Liver (tissue), 9 donors: ENCODE measurements around the gene PATJ. TPM values are rescaled to one million over a fixed set of nuclear protein-coding genes. Genes with fewer than 3 reads are reported as not detected.
"Not testable (repeated sequence)": the region's sequence is repeated elsewhere in the genome, so short reads cannot be mapped to it uniquely, and the experiment has no call there.

Source experiments
- DNase-seq: peaks from one replicate; pipeline ENCODE4 v3.0.0-alpha.2; 2017; ENCODE audit warnings: low spot score
- H3K27ac ChIP-seq, 2 donors: one replicate each; pipeline ENCODE4 v1.7.0; 2013; ENCODE audit warnings: inconsistent platforms in 2 of 2, low read length in 2 of 2, control low read depth in 1 of 2, low read depth in 1 of 2, mild to moderate bottlenecking in 1 of 2
- H3K27me3 ChIP-seq, 4 donors: one replicate each; pipeline versions ENCODE4 v1.6.1 to v1.7.0; 2013; ENCODE audit warnings: low read length in 3 of 4, inconsistent platforms in 1 of 4, mild to moderate bottlenecking in 1 of 4, moderate library complexity in 1 of 4; ENCODE audit not compliant: control insufficient read depth in 4 of 4, insufficient read depth in 4 of 4
- H3K36me3 ChIP-seq, 4 donors: one replicate each; pipeline versions ENCODE4 v1.6.1 to v1.7.0; 2013; ENCODE audit warnings: low read length in 3 of 4, mild to moderate bottlenecking in 3 of 4, low read depth in 1 of 4, moderate library complexity in 1 of 4; ENCODE audit not compliant: control insufficient read depth in 4 of 4, insufficient read depth in 3 of 4
- H3K4me1 ChIP-seq, 4 donors: one replicate each; pipeline versions ENCODE4 v1.6.1 to v1.7.0; 2013; ENCODE audit warnings: low read length in 3 of 4, mild to moderate bottlenecking in 3 of 4, moderate library complexity in 1 of 4; ENCODE audit not compliant: control insufficient read depth in 4 of 4, insufficient read depth in 4 of 4
- H3K4me3 ChIP-seq, 3 donors: one replicate each; pipeline versions ENCODE4 v1.6.1 to v1.7.0; 2013; ENCODE audit warnings: low read length in 3 of 3, control low read depth in 1 of 3, low read depth in 1 of 3, mild to moderate bottlenecking in 1 of 3
- H3K9ac ChIP-seq, 2 donors: one replicate each; pipeline ENCODE4 v1.7.0; 2013; ENCODE audit warnings: low read length in 2 of 2, mild to moderate bottlenecking in 2 of 2, moderate library complexity in 2 of 2, control low read depth in 1 of 2, low read depth in 1 of 2
- H3K9me3 ChIP-seq, 4 donors: one replicate each; pipeline versions ENCODE4 v1.6.1 to v1.7.0; 2013; ENCODE audit warnings: low read length in 3 of 4; ENCODE audit not compliant: control insufficient read depth in 4 of 4
- EGR1 ChIP-seq, 2 donors: IDR thresholded peaks; 2 replicates each; pipeline ENCODE4 v1.6.1; 2016 to 2018; ENCODE audit warnings: antibody characterized with exemption in 2 of 2, low read depth in 2 of 2
- FOXA1 ChIP-seq: IDR thresholded peaks from 2 replicates; pipeline ENCODE4 v1.6.1; 2016; ENCODE audit warnings: antibody characterized with exemption
- FOXA2 ChIP-seq: IDR thresholded peaks from 2 replicates; pipeline ENCODE4 v1.6.1; 2016; ENCODE audit warnings: antibody characterized with exemption
- GABPA ChIP-seq, 2 donors: IDR thresholded peaks in 1 of 2; conservative IDR thresholded peaks in 1 of 2; 2 replicates each; pipeline ENCODE4 v1.6.1; 2016; ENCODE audit warnings: antibody characterized with exemption in 2 of 2, mild to moderate bottlenecking in 1 of 2, moderate library complexity in 1 of 2
- HNF4A ChIP-seq, 2 donors: conservative IDR thresholded peaks; 2 replicates each; pipeline ENCODE4 v1.6.1; 2016; ENCODE audit warnings: antibody characterized with exemption in 2 of 2, mild to moderate bottlenecking in 2 of 2
- HNF4G ChIP-seq: IDR thresholded peaks from 2 replicates; pipeline ENCODE4 v1.6.1; 2016; ENCODE audit warnings: antibody characterized with exemption
- JUND ChIP-seq, 2 donors: IDR thresholded peaks; 2 replicates each; pipeline ENCODE4 v1.6.1; 2016; ENCODE audit warnings: antibody characterized with exemption in 2 of 2
- NR2F2 ChIP-seq: IDR thresholded peaks from 2 replicates; pipeline ENCODE4 v1.6.1; 2016; ENCODE audit warnings: antibody characterized with exemption
- RAD21 ChIP-seq, 2 donors: IDR thresholded peaks; 2 replicates each; pipeline ENCODE4 v1.6.1; 2016; ENCODE audit warnings: antibody characterized with exemption in 2 of 2, mild to moderate bottlenecking in 2 of 2
- RXRA ChIP-seq, 2 donors: IDR thresholded peaks; 2 replicates each; pipeline ENCODE4 v1.6.1; 2017 to 2018; ENCODE audit warnings: antibody characterized with exemption in 2 of 2, mild to moderate bottlenecking in 1 of 2
- SP1 ChIP-seq: IDR thresholded peaks from 2 replicates; pipeline ENCODE4 v1.6.1; 2018; ENCODE audit warnings: antibody characterized with exemption, mild to moderate bottlenecking
- TAF1 ChIP-seq: conservative IDR thresholded peaks from 2 replicates; pipeline ENCODE4 v1.6.1; 2016; ENCODE audit warnings: antibody characterized with exemption, mild to moderate bottlenecking
- YY1 ChIP-seq: IDR thresholded peaks from 2 replicates; pipeline ENCODE4 v1.6.1; 2016; ENCODE audit warnings: antibody characterized with exemption, mild to moderate bottlenecking
- WGBS: extraction: QIAGEN DNeasy Blood & Tissue Kit; methylation state at CpG from one replicate; pipeline ENCODE4 v1.1.7; 2013; 5-methylcytosine and 5-hydroxymethylcytosine counted together
- polyA plus RNA-seq, 2 donors: library from polyadenylated mRNA; stranded (reverse) in 1 of 2; unstranded in 1 of 2; fragments of 200-250 nt in 1 of 2; fragments of >200 nt in 1 of 2; fragmentation: Nextera tagmentation in 1 of 2; extraction: Ambion mirVana in 1 of 2; gene quantifications; one replicate each; pipeline versions ENCODE4 v1.2.1 to v1.2.3, GENCODE V29; 2013 to 2015
- total RNA-seq, 2 donors: library from RNA; depleted of rRNA; stranded (reverse); fragments of >200 nt; gene quantifications; one replicate each; pipeline ENCODE4 v1.2.3, GENCODE V29; 2014
- TF ChIP-seq, protein P1 (sequence below): IDR thresholded peaks from 2 replicates; pipeline ENCODE4 v1.6.1; 2016; ENCODE audit warnings: antibody characterized with exemption
- TF ChIP-seq, protein P2 (sequence below): IDR thresholded peaks from 2 replicates; pipeline ENCODE4 v1.6.1; 2016; ENCODE audit warnings: antibody characterized with exemption
- TF ChIP-seq, protein P3 (sequence below): IDR thresholded peaks from 2 replicates; pipeline ENCODE4 v1.6.1; 2016; ENCODE audit warnings: antibody characterized with exemption
- TF ChIP-seq, protein P4 (sequence below): IDR thresholded peaks from 2 replicates; pipeline ENCODE4 v1.6.1; 2016; ENCODE audit warnings: antibody characterized with exemption, mild to moderate bottlenecking
- TF ChIP-seq, protein P5 (sequence below): fragments of 150-350 bp; IDR thresholded peaks from 2 replicates; pipeline ENCODE4 v1.5.1; 2017; ENCODE audit warnings: improper control_type of control experiment, low read depth, low read length; ENCODE audit not compliant: missing input control
- donor health status: healthy.
- donor health status: healthy.
- donor health status: healthy.
- donor health status: healthy.
- donor health status: healthy.

PATJ gene
- total and polyA plus RNA-seq, 4 donors = 5.7 to 29.8 (median 9.0) TPM

DNA sequence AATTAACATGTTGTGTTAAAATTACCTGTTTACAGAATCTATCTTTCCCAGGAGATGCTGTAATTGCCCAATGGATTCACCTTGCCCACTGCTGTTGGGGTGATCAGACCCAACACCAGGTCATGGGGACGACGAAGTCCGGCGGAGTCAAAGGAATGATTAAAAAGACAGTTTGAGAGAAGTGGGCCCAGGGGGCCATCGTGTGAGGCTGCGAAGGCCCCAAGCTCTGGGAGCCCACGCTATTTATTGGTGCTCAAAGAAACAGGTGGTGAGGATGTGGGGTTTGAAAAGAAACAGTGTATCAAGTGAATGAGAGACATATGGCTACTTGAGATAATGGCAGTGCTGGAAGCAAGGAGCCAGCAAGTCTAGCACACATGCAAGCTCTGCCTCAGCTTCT lies 436.1 kb downstream of the PATJ start:
- no peaks in the 10 kb centered on the region for H3K36me3 ChIP-seq
- H3K4me3 ChIP-seq = no peak overlapping the region
- 90% methylated on average over 7 of the region's 7 CpGs for WGBS
- no peaks in the 10 kb centered on the region for H3K9me3 ChIP-seq
- no peak for TF ChIP-seq JUND (IDR thresholded peaks at IDR 0.05)
- TF ChIP-seq NR2F2 = no peak
- no peak for TF ChIP-seq GABPA (IDR thresholded peaks at IDR 0.05 in 1 of 2, conservative IDR thresholded peaks at IDR 0.05 in 1 of 2)
- no peak for TF ChIP-seq HNF4G
- TF ChIP-seq, protein P1, sequence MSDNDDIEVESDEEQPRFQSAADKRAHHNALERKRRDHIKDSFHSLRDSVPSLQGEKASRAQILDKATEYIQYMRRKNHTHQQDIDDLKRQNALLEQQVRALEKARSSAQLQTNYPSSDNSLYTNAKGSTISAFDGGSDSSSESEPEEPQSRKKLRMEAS = no peak
- TF ChIP-seq YY1 = no peak
- TF ChIP-seq SP1 = no peak
- TF ChIP-seq HNF4A (conservative IDR thresholded peaks at IDR 0.05) = no peak
- TF ChIP-seq, protein P2, sequence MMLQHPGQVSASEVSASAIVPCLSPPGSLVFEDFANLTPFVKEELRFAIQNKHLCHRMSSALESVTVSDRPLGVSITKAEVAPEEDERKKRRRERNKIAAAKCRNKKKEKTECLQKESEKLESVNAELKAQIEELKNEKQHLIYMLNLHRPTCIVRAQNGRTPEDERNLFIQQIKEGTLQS = no peak
- TF ChIP-seq EGR1 (IDR thresholded peaks at IDR 0.05; ENCODE audit: low read depth in 2 of 2) = no peak
- no peak for TF ChIP-seq FOXA2
- TF ChIP-seq, protein P3, sequence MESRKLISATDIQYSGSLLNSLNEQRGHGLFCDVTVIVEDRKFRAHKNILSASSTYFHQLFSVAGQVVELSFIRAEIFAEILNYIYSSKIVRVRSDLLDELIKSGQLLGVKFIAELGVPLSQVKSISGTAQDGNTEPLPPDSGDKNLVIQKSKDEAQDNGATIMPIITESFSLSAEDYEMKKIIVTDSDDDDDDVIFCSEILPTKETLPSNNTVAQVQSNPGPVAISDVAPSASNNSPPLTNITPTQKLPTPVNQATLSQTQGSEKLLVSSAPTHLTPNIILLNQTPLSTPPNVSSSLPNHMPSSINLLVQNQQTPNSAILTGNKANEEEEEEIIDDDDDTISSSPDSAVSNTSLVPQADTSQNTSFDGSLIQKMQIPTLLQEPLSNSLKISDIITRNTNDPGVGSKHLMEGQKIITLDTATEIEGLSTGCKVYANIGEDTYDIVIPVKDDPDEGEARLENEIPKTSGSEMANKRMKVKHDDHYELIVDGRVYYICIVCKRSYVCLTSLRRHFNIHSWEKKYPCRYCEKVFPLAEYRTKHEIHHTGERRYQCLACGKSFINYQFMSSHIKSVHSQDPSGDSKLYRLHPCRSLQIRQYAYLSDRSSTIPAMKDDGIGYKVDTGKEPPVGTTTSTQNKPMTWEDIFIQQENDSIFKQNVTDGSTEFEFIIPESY = no peak
- TF ChIP-seq, protein P4, sequence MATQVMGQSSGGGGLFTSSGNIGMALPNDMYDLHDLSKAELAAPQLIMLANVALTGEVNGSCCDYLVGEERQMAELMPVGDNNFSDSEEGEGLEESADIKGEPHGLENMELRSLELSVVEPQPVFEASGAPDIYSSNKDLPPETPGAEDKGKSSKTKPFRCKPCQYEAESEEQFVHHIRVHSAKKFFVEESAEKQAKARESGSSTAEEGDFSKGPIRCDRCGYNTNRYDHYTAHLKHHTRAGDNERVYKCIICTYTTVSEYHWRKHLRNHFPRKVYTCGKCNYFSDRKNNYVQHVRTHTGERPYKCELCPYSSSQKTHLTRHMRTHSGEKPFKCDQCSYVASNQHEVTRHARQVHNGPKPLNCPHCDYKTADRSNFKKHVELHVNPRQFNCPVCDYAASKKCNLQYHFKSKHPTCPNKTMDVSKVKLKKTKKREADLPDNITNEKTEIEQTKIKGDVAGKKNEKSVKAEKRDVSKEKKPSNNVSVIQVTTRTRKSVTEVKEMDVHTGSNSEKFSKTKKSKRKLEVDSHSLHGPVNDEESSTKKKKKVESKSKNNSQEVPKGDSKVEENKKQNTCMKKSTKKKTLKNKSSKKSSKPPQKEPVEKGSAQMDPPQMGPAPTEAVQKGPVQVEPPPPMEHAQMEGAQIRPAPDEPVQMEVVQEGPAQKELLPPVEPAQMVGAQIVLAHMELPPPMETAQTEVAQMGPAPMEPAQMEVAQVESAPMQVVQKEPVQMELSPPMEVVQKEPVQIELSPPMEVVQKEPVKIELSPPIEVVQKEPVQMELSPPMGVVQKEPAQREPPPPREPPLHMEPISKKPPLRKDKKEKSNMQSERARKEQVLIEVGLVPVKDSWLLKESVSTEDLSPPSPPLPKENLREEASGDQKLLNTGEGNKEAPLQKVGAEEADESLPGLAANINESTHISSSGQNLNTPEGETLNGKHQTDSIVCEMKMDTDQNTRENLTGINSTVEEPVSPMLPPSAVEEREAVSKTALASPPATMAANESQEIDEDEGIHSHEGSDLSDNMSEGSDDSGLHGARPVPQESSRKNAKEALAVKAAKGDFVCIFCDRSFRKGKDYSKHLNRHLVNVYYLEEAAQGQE = no peak
- TF ChIP-seq TAF1 = no peak
- no peak for TF ChIP-seq RAD21 (IDR thresholded peaks at IDR 0.05)
- TF ChIP-seq RXRA (IDR thresholded peaks at IDR 0.05) = no peak
- no peak for TF ChIP-seq FOXA1
- TF ChIP-seq, protein P5, sequence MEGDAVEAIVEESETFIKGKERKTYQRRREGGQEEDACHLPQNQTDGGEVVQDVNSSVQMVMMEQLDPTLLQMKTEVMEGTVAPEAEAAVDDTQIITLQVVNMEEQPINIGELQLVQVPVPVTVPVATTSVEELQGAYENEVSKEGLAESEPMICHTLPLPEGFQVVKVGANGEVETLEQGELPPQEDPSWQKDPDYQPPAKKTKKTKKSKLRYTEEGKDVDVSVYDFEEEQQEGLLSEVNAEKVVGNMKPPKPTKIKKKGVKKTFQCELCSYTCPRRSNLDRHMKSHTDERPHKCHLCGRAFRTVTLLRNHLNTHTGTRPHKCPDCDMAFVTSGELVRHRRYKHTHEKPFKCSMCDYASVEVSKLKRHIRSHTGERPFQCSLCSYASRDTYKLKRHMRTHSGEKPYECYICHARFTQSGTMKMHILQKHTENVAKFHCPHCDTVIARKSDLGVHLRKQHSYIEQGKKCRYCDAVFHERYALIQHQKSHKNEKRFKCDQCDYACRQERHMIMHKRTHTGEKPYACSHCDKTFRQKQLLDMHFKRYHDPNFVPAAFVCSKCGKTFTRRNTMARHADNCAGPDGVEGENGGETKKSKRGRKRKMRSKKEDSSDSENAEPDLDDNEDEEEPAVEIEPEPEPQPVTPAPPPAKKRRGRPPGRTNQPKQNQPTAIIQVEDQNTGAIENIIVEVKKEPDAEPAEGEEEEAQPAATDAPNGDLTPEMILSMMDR = no peak
- no peak overlapping the region for H3K9ac ChIP-seq
- no peak overlapping the region for H3K27ac ChIP-seq
- no peak for DNase-seq
- no peaks in the 10 kb centered on the region for H3K27me3 ChIP-seq
- no peaks in the 10 kb centered on the region for H3K4me1 ChIP-seq

DNA sequence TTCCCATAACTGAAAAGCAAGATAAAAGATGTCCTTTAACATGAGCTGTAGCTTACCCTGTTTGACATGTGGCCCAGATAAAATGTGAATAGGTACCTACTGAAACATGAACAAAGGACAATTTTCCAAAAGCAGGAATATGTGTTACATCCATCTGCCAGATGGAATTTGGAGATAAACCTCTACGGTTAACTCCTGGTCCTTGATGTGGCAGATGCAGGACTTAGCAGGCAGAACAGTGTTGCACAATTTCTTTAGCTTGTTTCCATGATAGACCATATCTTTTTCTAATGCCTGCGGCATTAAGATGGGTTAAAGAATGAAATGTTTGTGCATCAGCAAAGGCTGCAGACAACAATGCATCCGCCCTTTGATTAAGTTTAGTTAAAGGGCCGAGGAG lies 437.8 kb downstream of the PATJ start:
- not testable (repeated sequence) for H3K36me3 ChIP-seq, H3K4me3 ChIP-seq, H3K27ac ChIP-seq, H3K9ac ChIP-seq, H3K4me1 ChIP-seq, DNase-seq, H3K27me3 ChIP-seq, H3K9me3 ChIP-seq
- 83% methylated on average over 4 of the region's 4 CpGs for WGBS
